GM12801 (cell line): ENCODE results near the gene POU3F1.

Source experiments
- CTCF ChIP-seq: IDR thresholded peaks from one replicate; pipeline ENCODE4 v1.5.1; 2011; ENCODE audit warnings: control low read depth; ENCODE audit not compliant: insufficient read length; ENCODE audit errors: extremely low read depth

POU3F1 gene

GRCh38 chr1:38034871-38035270 lies 11.7 kb downstream of the POU3F1 start:
- no peak for TF ChIP-seq CTCF

GRCh38 chr1:38031513-38031866 lies 15.1 kb downstream of the POU3F1 start:
- TF ChIP-seq CTCF = no peak

- no peak for TF ChIP-seq CTCF
These were observed 15.7 kb downstream of the POU3F1 start for GRCh38 chr1:38030596-38031512.

- TF ChIP-seq CTCF = no peak
These were observed 16.7 kb downstream of the POU3F1 start for GRCh38 chr1:38029685-38030511.

- no peak for TF ChIP-seq CTCF
These were observed 17.4 kb downstream of the POU3F1 start for GRCh38 chr1:38029081-38029681.

- no peak for TF ChIP-seq CTCF
These were observed 17.9 kb downstream of the POU3F1 start for GRCh38 chr1:38028671-38029070.

GRCh38 chr1:38028105-38028591 lies 18.4 kb downstream of the POU3F1 start:
- TF ChIP-seq CTCF = no peak
